ENCODE measurements around the gene THAP6. TPM values are rescaled to one million over a fixed set of nuclear protein-coding genes. Genes with fewer than 3 reads are reported as not detected.
"Not testable (repeated sequence)": the region's sequence is repeated elsewhere in the genome, so short reads cannot be mapped to it uniquely, and the experiment has no call there.

THAP6 gene
- total and polyA plus RNA-seq, 4 donors = 4.2 to 11.5 (median 7.5) TPM

DNA sequence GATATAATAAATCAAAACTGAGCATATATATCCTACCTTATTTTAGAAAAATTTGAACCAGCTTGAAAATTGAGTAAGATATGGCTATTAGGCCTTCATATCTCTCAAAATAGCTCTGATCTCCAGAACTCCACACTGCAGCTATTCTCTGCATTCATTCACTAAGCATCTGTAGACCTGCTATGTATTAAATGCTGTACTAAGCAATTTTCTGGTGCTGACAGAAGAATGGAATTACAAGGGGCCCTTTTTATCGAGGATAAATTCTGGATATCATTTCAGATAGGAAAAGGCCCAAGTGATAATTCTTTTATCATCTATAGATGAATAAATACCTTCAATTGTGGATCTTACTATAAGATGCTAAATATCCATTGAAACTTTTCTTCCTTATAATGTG, 1.9 kb downstream of the THAP6 start:
- Histone ChIP-seq H3K4me1 (ENCODE audit: control insufficient read depth in 4 of 4, insufficient read depth in 4 of 4, low read length in 3 of 4) (peaks cover 6 to 31% (median 17%) of the 10 kb centered on the region in 4 donors), H3K27ac (ENCODE audit: low read depth in 1 of 2, low read length in 2 of 2) (no peak overlapping the region), H3K9me3 (ENCODE audit: control insufficient read depth in 4 of 4, low read length in 3 of 4) (no peaks in the 10 kb centered on the region), H3K4me3 (ENCODE audit: low read depth in 1 of 3, low read length in 3 of 3) (no peak overlapping the region), H3K36me3 (ENCODE audit: control insufficient read depth in 4 of 4, insufficient read depth in 3 of 4, low read depth in 1 of 4, low read length in 3 of 4) (peaks cover 0 to 16% (median 5%) of the 10 kb centered on the region in 4 donors), H3K27me3 (ENCODE audit: control insufficient read depth in 4 of 4, insufficient read depth in 4 of 4, low read length in 3 of 4) (no peaks in the 10 kb centered on the region), H3K9ac (ENCODE audit: low read depth in 1 of 2, low read length in 2 of 2) (no peak overlapping the region)
- no peak for TF ChIP-seq SP1 (IDR thresholded peaks at IDR 0.05)
- no peak for TF ChIP-seq JUND (IDR thresholded peaks at IDR 0.05)
- TF ChIP-seq NR2F2 (IDR thresholded peaks at IDR 0.05) = no peak
- TF ChIP-seq RAD21 (IDR thresholded peaks at IDR 0.05) = no peak
- TF ChIP-seq, protein P1, sequence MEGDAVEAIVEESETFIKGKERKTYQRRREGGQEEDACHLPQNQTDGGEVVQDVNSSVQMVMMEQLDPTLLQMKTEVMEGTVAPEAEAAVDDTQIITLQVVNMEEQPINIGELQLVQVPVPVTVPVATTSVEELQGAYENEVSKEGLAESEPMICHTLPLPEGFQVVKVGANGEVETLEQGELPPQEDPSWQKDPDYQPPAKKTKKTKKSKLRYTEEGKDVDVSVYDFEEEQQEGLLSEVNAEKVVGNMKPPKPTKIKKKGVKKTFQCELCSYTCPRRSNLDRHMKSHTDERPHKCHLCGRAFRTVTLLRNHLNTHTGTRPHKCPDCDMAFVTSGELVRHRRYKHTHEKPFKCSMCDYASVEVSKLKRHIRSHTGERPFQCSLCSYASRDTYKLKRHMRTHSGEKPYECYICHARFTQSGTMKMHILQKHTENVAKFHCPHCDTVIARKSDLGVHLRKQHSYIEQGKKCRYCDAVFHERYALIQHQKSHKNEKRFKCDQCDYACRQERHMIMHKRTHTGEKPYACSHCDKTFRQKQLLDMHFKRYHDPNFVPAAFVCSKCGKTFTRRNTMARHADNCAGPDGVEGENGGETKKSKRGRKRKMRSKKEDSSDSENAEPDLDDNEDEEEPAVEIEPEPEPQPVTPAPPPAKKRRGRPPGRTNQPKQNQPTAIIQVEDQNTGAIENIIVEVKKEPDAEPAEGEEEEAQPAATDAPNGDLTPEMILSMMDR (IDR thresholded peaks at IDR 0.05; ENCODE audit: low read depth, low read length, missing input control) = no peak
- TF ChIP-seq EGR1 (IDR thresholded peaks at IDR 0.05; ENCODE audit: low read depth in 2 of 2) = no peak
- TF ChIP-seq, protein P2, sequence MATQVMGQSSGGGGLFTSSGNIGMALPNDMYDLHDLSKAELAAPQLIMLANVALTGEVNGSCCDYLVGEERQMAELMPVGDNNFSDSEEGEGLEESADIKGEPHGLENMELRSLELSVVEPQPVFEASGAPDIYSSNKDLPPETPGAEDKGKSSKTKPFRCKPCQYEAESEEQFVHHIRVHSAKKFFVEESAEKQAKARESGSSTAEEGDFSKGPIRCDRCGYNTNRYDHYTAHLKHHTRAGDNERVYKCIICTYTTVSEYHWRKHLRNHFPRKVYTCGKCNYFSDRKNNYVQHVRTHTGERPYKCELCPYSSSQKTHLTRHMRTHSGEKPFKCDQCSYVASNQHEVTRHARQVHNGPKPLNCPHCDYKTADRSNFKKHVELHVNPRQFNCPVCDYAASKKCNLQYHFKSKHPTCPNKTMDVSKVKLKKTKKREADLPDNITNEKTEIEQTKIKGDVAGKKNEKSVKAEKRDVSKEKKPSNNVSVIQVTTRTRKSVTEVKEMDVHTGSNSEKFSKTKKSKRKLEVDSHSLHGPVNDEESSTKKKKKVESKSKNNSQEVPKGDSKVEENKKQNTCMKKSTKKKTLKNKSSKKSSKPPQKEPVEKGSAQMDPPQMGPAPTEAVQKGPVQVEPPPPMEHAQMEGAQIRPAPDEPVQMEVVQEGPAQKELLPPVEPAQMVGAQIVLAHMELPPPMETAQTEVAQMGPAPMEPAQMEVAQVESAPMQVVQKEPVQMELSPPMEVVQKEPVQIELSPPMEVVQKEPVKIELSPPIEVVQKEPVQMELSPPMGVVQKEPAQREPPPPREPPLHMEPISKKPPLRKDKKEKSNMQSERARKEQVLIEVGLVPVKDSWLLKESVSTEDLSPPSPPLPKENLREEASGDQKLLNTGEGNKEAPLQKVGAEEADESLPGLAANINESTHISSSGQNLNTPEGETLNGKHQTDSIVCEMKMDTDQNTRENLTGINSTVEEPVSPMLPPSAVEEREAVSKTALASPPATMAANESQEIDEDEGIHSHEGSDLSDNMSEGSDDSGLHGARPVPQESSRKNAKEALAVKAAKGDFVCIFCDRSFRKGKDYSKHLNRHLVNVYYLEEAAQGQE (IDR thresholded peaks at IDR 0.05) = no peak
- no peak for TF ChIP-seq TAF1 (conservative IDR thresholded peaks at IDR 0.05)
- TF ChIP-seq YY1 (IDR thresholded peaks at IDR 0.05) = no peak
- WGBS = 97% methylated on average over 1 of the region's 1 CpG
- DNase-seq (ENCODE audit: low spot score) = no peak

DNA sequence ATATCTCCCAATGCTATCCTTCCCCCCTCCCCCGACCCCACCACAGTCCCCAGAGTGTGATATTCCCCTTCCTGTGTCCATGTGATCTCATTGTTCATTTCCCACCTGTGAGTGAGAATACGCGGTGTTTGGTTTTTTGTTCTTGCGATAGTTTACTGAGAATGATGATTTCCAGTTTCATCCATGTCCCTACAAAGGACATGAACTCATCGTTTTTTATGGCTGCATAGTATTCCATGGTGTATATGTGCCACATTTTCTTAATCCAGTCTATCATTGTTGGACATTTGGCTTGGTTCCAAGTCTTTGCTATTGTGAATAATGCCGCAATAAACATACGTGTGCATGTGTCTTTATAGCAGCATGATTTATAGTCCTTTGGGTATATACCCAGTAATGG, 5.2 kb downstream of the THAP6 start:
- H3K27ac ChIP-seq (ENCODE audit: low read depth in 1 of 2, low read length in 2 of 2); H3K27me3 ChIP-seq (ENCODE audit: control insufficient read depth in 4 of 4, insufficient read depth in 4 of 4, low read length in 3 of 4); H3K9ac ChIP-seq (ENCODE audit: low read depth in 1 of 2, low read length in 2 of 2); DNase-seq (ENCODE audit: low spot score); H3K9me3 ChIP-seq (ENCODE audit: control insufficient read depth in 4 of 4, low read length in 3 of 4); H3K4me1 ChIP-seq (ENCODE audit: control insufficient read depth in 4 of 4, insufficient read depth in 4 of 4, low read length in 3 of 4); H3K4me3 ChIP-seq (ENCODE audit: low read depth in 1 of 3, low read length in 3 of 3): not testable (repeated sequence)
- H3K36me3 ChIP-seq (ENCODE audit: control insufficient read depth in 4 of 4, insufficient read depth in 3 of 4, low read depth in 1 of 4, low read length in 3 of 4) = peaks cover 0 to 19% (median 8%) of the 10 kb centered on the region in 4 donors
- 100% methylated on average over 4 of the region's 7 CpGs for WGBS

DNA sequence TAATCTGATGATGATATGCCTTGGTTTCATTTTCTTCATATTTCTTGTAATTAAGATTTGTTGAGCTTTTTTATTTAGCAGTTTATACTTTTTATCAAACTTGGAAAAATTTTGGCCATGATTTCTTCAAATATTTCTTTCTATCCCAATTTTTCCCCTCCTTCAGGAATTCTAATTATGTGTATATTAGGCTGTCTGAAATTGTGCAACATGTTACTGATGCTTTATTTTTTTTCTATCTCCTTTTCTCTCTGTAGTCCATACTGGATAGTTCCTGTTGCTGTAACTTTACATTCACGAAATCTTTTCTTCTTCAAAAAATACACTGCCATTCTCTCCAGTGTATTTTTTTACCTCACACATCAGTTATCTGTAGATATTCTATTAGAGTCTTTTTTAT, 10.8 kb downstream of the THAP6 start:
- TF ChIP-seq, protein P2 (IDR thresholded peaks at IDR 0.05) = no peak
- no peak for TF ChIP-seq SP1 (IDR thresholded peaks at IDR 0.05)
- no peak for TF ChIP-seq FOXA2 (IDR thresholded peaks at IDR 0.05)
- no peak for TF ChIP-seq GABPA (IDR thresholded peaks at IDR 0.05 in 1 of 2, conservative IDR thresholded peaks at IDR 0.05 in 1 of 2)
- no peak for TF ChIP-seq RAD21 (IDR thresholded peaks at IDR 0.05)
- no peak for TF ChIP-seq HNF4G (IDR thresholded peaks at IDR 0.05)
- TF ChIP-seq, protein P3, sequence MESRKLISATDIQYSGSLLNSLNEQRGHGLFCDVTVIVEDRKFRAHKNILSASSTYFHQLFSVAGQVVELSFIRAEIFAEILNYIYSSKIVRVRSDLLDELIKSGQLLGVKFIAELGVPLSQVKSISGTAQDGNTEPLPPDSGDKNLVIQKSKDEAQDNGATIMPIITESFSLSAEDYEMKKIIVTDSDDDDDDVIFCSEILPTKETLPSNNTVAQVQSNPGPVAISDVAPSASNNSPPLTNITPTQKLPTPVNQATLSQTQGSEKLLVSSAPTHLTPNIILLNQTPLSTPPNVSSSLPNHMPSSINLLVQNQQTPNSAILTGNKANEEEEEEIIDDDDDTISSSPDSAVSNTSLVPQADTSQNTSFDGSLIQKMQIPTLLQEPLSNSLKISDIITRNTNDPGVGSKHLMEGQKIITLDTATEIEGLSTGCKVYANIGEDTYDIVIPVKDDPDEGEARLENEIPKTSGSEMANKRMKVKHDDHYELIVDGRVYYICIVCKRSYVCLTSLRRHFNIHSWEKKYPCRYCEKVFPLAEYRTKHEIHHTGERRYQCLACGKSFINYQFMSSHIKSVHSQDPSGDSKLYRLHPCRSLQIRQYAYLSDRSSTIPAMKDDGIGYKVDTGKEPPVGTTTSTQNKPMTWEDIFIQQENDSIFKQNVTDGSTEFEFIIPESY (IDR thresholded peaks at IDR 0.05) = no peak
- TF ChIP-seq TAF1 (conservative IDR thresholded peaks at IDR 0.05) = no peak
- TF ChIP-seq, protein P4, sequence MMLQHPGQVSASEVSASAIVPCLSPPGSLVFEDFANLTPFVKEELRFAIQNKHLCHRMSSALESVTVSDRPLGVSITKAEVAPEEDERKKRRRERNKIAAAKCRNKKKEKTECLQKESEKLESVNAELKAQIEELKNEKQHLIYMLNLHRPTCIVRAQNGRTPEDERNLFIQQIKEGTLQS (IDR thresholded peaks at IDR 0.05) = no peak
- no peak for TF ChIP-seq NR2F2 (IDR thresholded peaks at IDR 0.05)
- TF ChIP-seq HNF4A (conservative IDR thresholded peaks at IDR 0.05) = no peak
- TF ChIP-seq JUND (IDR thresholded peaks at IDR 0.05) = no peak
- TF ChIP-seq YY1 (IDR thresholded peaks at IDR 0.05) = no peak
- no peak overlapping the region for H3K9ac ChIP-seq (ENCODE audit: low read depth in 1 of 2, low read length in 2 of 2)
- peaks cover 2 to 38% (median 21%) of the 10 kb centered on the region in 4 donors for H3K36me3 ChIP-seq (ENCODE audit: control insufficient read depth in 4 of 4, insufficient read depth in 3 of 4, low read depth in 1 of 4, low read length in 3 of 4)
- DNase-seq (ENCODE audit: low spot score) = no peak
- H3K4me1 ChIP-seq (ENCODE audit: control insufficient read depth in 4 of 4, insufficient read depth in 4 of 4, low read length in 3 of 4) = no peaks in the 10 kb centered on the region
- no peak overlapping the region for H3K27ac ChIP-seq (ENCODE audit: low read depth in 1 of 2, low read length in 2 of 2)
- no peaks in the 10 kb centered on the region for H3K9me3 ChIP-seq (ENCODE audit: control insufficient read depth in 4 of 4, low read length in 3 of 4)
- no peak overlapping the region for H3K4me3 ChIP-seq (ENCODE audit: low read depth in 1 of 3, low read length in 3 of 3)
- H3K27me3 ChIP-seq (ENCODE audit: control insufficient read depth in 4 of 4, insufficient read depth in 4 of 4, low read length in 3 of 4) = no peaks in the 10 kb centered on the region
- 93% methylated on average over 1 of the region's 1 CpG for WGBS
